NCI-H146 treated with DMSO at 0.1 percent for 48 hours (cell line): ENCODE measurements around the gene KBTBD4.
"Not testable (repeated sequence)": the region's sequence is repeated elsewhere in the genome, so short reads cannot be mapped to it uniquely, and the experiment has no call there.

Experiments
- DNase-seq: peaks from one replicate; lab custom pipeline; 2025; ENCODE audit not compliant: unreplicated experiment; lab: John Stamatoyannopoulos, UW

KBTBD4 gene

DNA sequence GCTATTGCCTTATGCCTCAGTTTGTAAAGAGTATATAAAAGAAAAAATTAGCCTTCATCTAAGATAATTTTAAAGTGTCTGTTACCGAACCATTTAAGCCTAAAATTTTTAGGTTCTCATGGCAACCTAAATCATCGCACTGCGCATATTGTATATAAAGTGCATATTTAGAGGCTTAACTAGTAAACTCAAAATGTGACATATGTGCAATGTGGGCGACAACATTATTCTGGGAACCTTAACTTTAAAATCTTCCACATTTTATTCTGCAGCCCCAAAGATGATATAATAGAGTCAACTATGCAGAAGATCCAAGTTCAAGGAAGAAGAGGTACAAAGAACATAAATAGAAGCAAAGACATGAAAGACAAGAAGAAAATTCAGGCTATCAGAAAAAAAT lies 48.8 kb downstream of the KBTBD4 start:
- DNase-seq: no peak

DNA sequence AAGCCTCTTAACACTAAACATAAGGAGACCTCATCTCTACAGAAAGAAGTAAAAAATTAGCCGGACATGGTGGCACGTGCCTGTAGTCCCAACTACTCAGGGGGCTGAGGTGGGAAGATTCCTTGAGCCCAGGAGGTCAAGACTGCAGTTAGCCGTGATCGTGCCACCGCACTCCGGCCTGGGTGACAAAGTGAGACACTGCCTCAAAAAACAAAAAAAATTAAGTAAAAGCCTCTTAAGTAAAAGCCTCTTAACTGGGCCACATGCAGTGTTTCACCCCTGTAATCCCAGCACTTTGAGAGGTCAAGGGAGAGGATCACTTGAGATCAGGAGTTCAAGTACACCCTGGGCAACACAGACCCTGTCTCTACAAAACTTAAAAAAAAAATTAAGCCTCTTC lies 51.6 kb downstream of the KBTBD4 start:
- no peak for DNase-seq

DNA sequence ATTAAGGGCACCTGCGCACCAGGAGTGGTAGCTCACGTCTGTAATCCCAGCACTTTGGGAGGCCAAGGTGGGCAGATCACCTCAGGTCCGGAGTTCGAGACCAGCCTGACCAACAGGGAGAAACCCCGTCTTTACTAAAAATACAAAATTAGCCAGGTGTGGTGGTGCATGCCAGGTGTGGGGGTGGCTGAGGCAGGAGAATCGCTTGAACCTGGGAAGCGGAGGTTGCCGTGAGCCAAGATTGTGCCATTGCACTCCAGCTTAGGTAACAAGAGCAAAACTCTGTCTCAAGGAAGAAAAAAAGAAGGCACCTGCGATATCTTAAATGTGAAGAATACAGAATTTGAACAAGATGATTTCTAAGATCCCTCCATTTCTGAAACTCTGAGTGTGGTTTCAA lies 52.7 kb downstream of the KBTBD4 start:
- not testable (repeated sequence) for DNase-seq

DNA sequence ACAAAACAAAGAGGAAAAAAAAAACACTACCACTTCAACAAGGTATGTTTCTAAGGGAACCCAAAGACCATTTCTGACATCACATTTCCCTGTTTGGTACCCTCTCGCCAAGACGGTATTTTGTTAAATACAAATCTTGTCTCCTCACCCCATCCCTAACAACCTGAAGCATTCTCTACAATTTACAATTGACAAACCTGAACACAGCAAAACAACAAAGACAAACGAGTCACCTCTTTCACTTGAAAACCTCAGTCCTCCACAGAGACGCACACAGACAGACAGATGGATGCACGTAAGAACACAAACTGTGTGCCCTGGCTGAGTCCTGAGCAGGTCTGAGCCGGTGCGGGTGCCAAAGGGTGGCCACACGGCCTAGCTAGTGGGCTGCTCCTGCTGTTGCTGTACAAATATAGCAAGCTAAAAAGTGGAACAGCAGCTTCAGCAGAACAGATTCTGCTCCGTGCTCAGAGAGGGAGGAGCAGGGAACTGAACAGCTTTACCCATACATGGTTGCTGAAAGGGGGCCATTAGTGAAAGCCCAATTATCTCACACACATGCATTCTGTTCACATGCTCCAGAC lies 54.4 kb downstream of the KBTBD4 start:
- DNase-seq: no peak

DNA sequence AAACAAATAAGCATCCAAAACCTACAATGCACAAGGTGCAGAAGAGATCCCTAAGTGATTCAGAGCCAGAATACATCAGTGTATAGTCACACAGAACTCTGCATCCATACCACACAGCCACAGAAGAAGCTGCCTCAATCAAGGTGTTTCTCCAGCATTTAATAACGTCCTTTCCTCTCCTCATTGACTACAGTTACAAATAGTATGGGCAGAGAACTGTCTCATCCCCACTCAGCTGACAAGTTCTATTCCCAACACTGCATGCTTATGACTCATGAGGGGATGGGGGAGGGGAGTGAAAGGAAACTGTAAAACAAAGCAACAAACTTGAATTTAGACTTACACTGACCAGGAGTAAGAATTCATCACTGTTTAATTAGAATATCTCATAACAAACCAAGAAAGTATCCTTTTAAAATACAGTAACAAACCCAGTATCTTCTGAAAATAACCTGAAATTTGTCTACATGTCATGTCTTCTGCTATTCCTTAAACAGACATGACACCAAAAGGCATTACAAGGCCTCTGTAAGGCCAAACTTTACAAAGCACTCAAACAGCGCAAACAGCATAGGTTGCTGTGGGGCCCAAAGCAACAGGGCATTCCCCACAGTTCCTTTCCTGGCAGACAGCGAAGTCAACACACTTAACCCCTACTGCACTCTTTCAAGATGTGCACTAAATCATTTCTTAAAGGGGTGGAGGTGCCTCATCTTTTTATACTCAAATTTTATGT lies 55.1 kb downstream of the KBTBD4 start:
- no peak for DNase-seq
